H9 (cell line): ENCODE data around the gene TRIM69. TPM values are rescaled to one million over a fixed set of nuclear protein-coding genes. Genes with fewer than 3 reads are reported as not detected.

Source experiments
- DNase-seq: peaks from one replicate; pipeline ENCODE4 v3.0.0-alpha.2; 2017
- H2AFZ ChIP-seq: one replicate; pipeline ENCODE4 v1.6.1; 2013; ENCODE audit warnings: mild to moderate bottlenecking, low read length, control low read depth, moderate library complexity
- H2AK5ac ChIP-seq: 2 replicates; pipeline ENCODE4 v1.6.1; 2013; ENCODE audit warnings: low read length, control low read depth, mixed read lengths; ENCODE audit not compliant: insufficient read length
- H2BK120ac ChIP-seq: one replicate; pipeline ENCODE4 v1.6.1; 2013; ENCODE audit warnings: low read depth, mild to moderate bottlenecking, low read length, control low read depth, inconsistent platforms; ENCODE audit not compliant: poor library complexity, severe bottlenecking
- H2BK12ac ChIP-seq: 2 replicates; pipeline ENCODE4 v1.6.1; 2013; ENCODE audit warnings: low read length, control low read depth, mixed read lengths, low read depth; ENCODE audit not compliant: insufficient read length
- H2BK15ac ChIP-seq: 2 replicates; pipeline ENCODE4 v1.6.1; 2013; ENCODE audit warnings: low read depth, low read length, control low read depth
- H2BK20ac ChIP-seq: one replicate; pipeline ENCODE4 v1.6.1; 2013; ENCODE audit warnings: low read depth, mild to moderate bottlenecking, low read length, control low read depth, inconsistent platforms; ENCODE audit not compliant: poor library complexity, severe bottlenecking
- H2BK5ac ChIP-seq: 2 replicates; pipeline ENCODE4 v1.6.1; 2013; ENCODE audit warnings: low read length, control low read depth, mixed read lengths; ENCODE audit not compliant: insufficient read length
- H3K14ac ChIP-seq: 2 replicates; pipeline ENCODE4 v1.6.1; 2013; ENCODE audit warnings: low read length, control low read depth; ENCODE audit not compliant: insufficient read depth
- H3K18ac ChIP-seq: 2 replicates; pipeline ENCODE4 v1.6.1; 2013; ENCODE audit warnings: low read depth, mild to moderate bottlenecking, mixed read lengths, low read length, control low read depth; ENCODE audit not compliant: insufficient read length
- H3K23ac ChIP-seq: 2 replicates; pipeline ENCODE4 v1.6.1; 2013; ENCODE audit warnings: low read length, control low read depth, mixed read lengths, low read depth; ENCODE audit not compliant: insufficient read length
- H3K23me2 ChIP-seq: 2 replicates; pipeline ENCODE4 v1.6.1; 2013; ENCODE audit warnings: low read depth, mild to moderate bottlenecking, mixed read lengths, low read length, control low read depth; ENCODE audit not compliant: insufficient read length, poor library complexity, severe bottlenecking
- H3K27ac ChIP-seq: 2 replicates; pipeline ENCODE4 v1.5.1; 2013; ENCODE audit warnings: low read length, control low read depth, mixed read lengths, low read depth; ENCODE audit not compliant: insufficient read length
- H3K27me3 ChIP-seq: 2 replicates; pipeline ENCODE4 v1.6.1; 2013; ENCODE audit warnings: low read length, control low read depth, inconsistent platforms; ENCODE audit not compliant: insufficient read depth
- H3K4ac ChIP-seq: 2 replicates; pipeline ENCODE4 v1.6.1; 2013; ENCODE audit warnings: low read depth, mild to moderate bottlenecking, control low read depth, inconsistent platforms, low read length, moderate library complexity
- H3K4me1 ChIP-seq: 2 replicates; pipeline ENCODE4 v1.6.1; 2013; ENCODE audit warnings: low read length, control low read depth, inconsistent platforms; ENCODE audit not compliant: insufficient read depth
- H3K4me2 ChIP-seq: 2 replicates; pipeline ENCODE4 v1.6.1; 2013; ENCODE audit warnings: low read length, control low read depth, mixed read lengths; ENCODE audit not compliant: insufficient read length, insufficient read depth
- H3K56ac ChIP-seq: 2 replicates; pipeline ENCODE4 v1.6.1; 2013; ENCODE audit warnings: low read depth, mild to moderate bottlenecking, mixed read lengths, low read length, control low read depth; ENCODE audit not compliant: insufficient read length
- H3K79me1 ChIP-seq: 2 replicates; pipeline ENCODE4 v1.6.1; 2013; ENCODE audit warnings: low read depth, mild to moderate bottlenecking, moderate library complexity, low read length, control low read depth, inconsistent platforms; ENCODE audit not compliant: insufficient read depth, poor library complexity, severe bottlenecking
- H3K79me2 ChIP-seq: 2 replicates; pipeline ENCODE4 v1.6.1; 2013; ENCODE audit warnings: low read length, control low read depth, inconsistent platforms; ENCODE audit not compliant: insufficient read depth
- H3K9ac ChIP-seq: 2 replicates; pipeline ENCODE4 v1.6.1; 2013; ENCODE audit warnings: low read length, control low read depth, mixed read lengths; ENCODE audit not compliant: insufficient read length; ENCODE audit errors: extremely low read depth
- H3K9me3 ChIP-seq: one replicate; pipeline ENCODE4 v1.6.1; 2013; ENCODE audit warnings: low read depth, low read length, inconsistent platforms; ENCODE audit not compliant: control insufficient read depth
- H3T11ph ChIP-seq: one replicate; pipeline ENCODE4 v1.6.1; 2013; ENCODE audit warnings: mild to moderate bottlenecking, low read length, control low read depth, inconsistent platforms
- H4K20me1 ChIP-seq: one replicate; pipeline ENCODE4 v1.6.1; 2013; ENCODE audit not compliant: control insufficient read depth, insufficient read length, insufficient read depth
- H4K5ac ChIP-seq: 2 replicates; pipeline ENCODE4 v1.6.1; 2013; ENCODE audit warnings: low read depth, mild to moderate bottlenecking, mixed read lengths, low read length, control low read depth; ENCODE audit not compliant: insufficient read length
- H4K8ac ChIP-seq: replicated peaks from 2 replicates; pipeline ENCODE4 v1.6.1; 2013; ENCODE audit warnings: low read length, control low read depth, mixed read lengths, low read depth; ENCODE audit not compliant: insufficient read length
- H4K91ac ChIP-seq: 2 replicates; pipeline ENCODE4 v1.6.1; 2013; ENCODE audit warnings: low read depth, mild to moderate bottlenecking, moderate library complexity, mixed read lengths, low read length, control low read depth; ENCODE audit not compliant: insufficient read length
- H3K27ac Mint-ChIP-seq, 3 experiments: 2 replicates in 2 of 3; 3 replicates in 1 of 3; pipeline ENCODE4 v1.8.0; 2020 to 2021; ENCODE audit warnings: mixed read lengths in 3 of 3, mild to moderate bottlenecking in 1 of 3, moderate library complexity in 1 of 3
- H3K27me3 Mint-ChIP-seq: 2 replicates; pipeline ENCODE4 v1.8.0; 2021; ENCODE audit warnings: low read depth, mild to moderate bottlenecking, moderate library complexity, mixed read lengths
- H3K36me3 Mint-ChIP-seq, 3 experiments: 2 replicates in 2 of 3; 3 replicates in 1 of 3; pipeline ENCODE4 v1.8.0; 2020 to 2021; ENCODE audit warnings: low read depth in 3 of 3, mixed read lengths in 3 of 3; ENCODE audit not compliant: insufficient read depth in 1 of 3
- H3K4me1 Mint-ChIP-seq, 2 experiments: 2 replicates each; pipeline ENCODE4 v1.8.0; 2020; ENCODE audit warnings: mixed read lengths in 2 of 2
- H3K4me3 Mint-ChIP-seq, 2 experiments: 2 replicates in 1 of 2; 3 replicates in 1 of 2; pipeline ENCODE4 v1.8.0; 2020 to 2021; ENCODE audit warnings: mild to moderate bottlenecking in 2 of 2, mixed read lengths in 2 of 2, moderate library complexity in 1 of 2
- H3K9me3 Mint-ChIP-seq, 2 experiments: 2 replicates in 1 of 2; 3 replicates in 1 of 2; pipeline ENCODE4 v1.8.0; 2020; ENCODE audit warnings: mild to moderate bottlenecking in 2 of 2, mixed read lengths in 2 of 2, moderate library complexity in 1 of 2
- CTCF ChIP-seq: fragments of 200-600 bp; sonication (generic); conservative IDR thresholded peaks from 3 replicates; pipeline ENCODE4 v1.8.0; 2021; ENCODE audit warnings: antibody characterized with exemption, mild to moderate bottlenecking
- WGBS: extraction: QIAGEN DNeasy Blood & Tissue Kit; methylation state at CpG from one replicate; pipeline ENCODE4 v1.1.7; 2013; ENCODE audit warnings: missing lambda C conversion rate, low lambda C conversion rate, mixed read lengths; ENCODE audit not compliant: insufficient read length; ENCODE audit errors: extremely low coverage; 5-methylcytosine and 5-hydroxymethylcytosine counted together
- total RNA-seq: library from RNA; stranded (reverse); gene quantifications from 2 replicates; pipeline ENCODE4 v1.2.1, GENCODE V29; 2021

Gene TRIM69
- total RNA-seq, 1 experiment from 2014 or later: 4.3 TPM

- no peak overlapping the region for H2AFZ ChIP-seq
- no peak overlapping the region for H3K4me2 ChIP-seq
- H2BK12ac ChIP-seq: no peak overlapping the region
- no peak overlapping the region for H3K23ac ChIP-seq
- peaks cover 13% of the 10 kb centered on the region for H3K23me2 ChIP-seq
- no peak overlapping the region for H3K9ac ChIP-seq
- H3K4me1 ChIP-seq: no peaks in the 10 kb centered on the region
- H2AK5ac ChIP-seq: no peak overlapping the region
- TF ChIP-seq CTCF: no peak
- no peak overlapping the region for H3K14ac ChIP-seq
- no peaks in the 10 kb centered on the region; the same call in 1 of the 2 replicates for H3K27me3 ChIP-seq
- H2BK5ac ChIP-seq: no peak overlapping the region
- no peaks in the 10 kb centered on the region for H3K9me3 ChIP-seq
- peaks cover under 1 to 2% of the 10 kb centered on the region in 2 experiments; a peak in 2 of 4 replicates for H3K4me1 Mint-ChIP-seq
- no peaks in the 10 kb centered on the region; a peak in 1 of 7 replicates for H3K36me3 Mint-ChIP-seq
- H3K27ac ChIP-seq: no peak overlapping the region
- peaks cover 13 to 14% of the 10 kb centered on the region in 2 experiments for H3K9me3 Mint-ChIP-seq
- no peaks in the 10 kb centered on the region for H3K79me1 ChIP-seq
- DNase-seq: no peak
- no peak overlapping the region for H3K56ac ChIP-seq
- H4K5ac ChIP-seq: no peak overlapping the region
- no peaks in the 10 kb centered on the region for H4K20me1 ChIP-seq
- H2BK120ac ChIP-seq: no peak overlapping the region
- H3K4ac ChIP-seq: no peak overlapping the region
- peaks cover 6% of the 10 kb centered on the region for H3K27me3 Mint-ChIP-seq
- no peak overlapping the region for H2BK15ac ChIP-seq
- no peak overlapping the region for H3K27ac Mint-ChIP-seq
- H4K91ac ChIP-seq: no peak overlapping the region
- H2BK20ac ChIP-seq: no peak overlapping the region
- H3K18ac ChIP-seq: no peak overlapping the region
- WGBS: no CpG with 5 or more reads among the region's 2 CpGs
- H3K4me3 Mint-ChIP-seq: no peak overlapping the region
- H4K8ac ChIP-seq: no peak overlapping the region
- no peak overlapping the region for H3T11ph ChIP-seq
- no peaks in the 10 kb centered on the region for H3K79me2 ChIP-seq
Measured at GRCh38 chr15:44706946-44707636, 29.2 kb upstream of the TRIM69 start.
